Sigmoid colon (tissue), 4 donors: ENCODE data around the gene MAPKAP1.

Experiments used
- CTCF ChIP-seq, 4 experiments: fragments of 450-650 bp in 3 of 4; fragments of 200-600 bp in 1 of 4; IDR thresholded peaks; one replicate each; pipeline ENCODE4 v1.5.1; 2016 to 2019; ENCODE audit warnings: antibody characterized with exemption in 4 of 4, mild to moderate bottlenecking in 3 of 4, moderate library complexity in 2 of 4
- POLR2AphosphoS5 ChIP-seq, 4 donors: sonication (generic); formaldehyde crosslinking; IDR thresholded peaks; one replicate each; pipeline ENCODE4 v1.6.1; 2017; ENCODE audit warnings: antibody characterized with exemption in 4 of 4

- TF ChIP-seq CTCF (IDR thresholded peaks at IDR 0.05) (no peak), POLR2AphosphoS5 (IDR thresholded peaks at IDR 0.05) (peak; percentile 40 to 87 (median 74))
Observed at GRCh38 chr9:125484350-125485282, 222.4 kb downstream of the MAPKAP1 start.
